Upper lobe of left lung (tissue), 6 donors: ENCODE measurements around the gene MLLT1. TPM values are rescaled to one million over a fixed set of nuclear protein-coding genes. Genes with fewer than 3 reads are reported as not detected.
A peak's percentile ranks its signal among the peaks of the same experiment; 100 is the strongest.

Source experiments
- ATAC-seq, 2 donors: fragments of 200-7000 bp; cut with Tn5 transposase; one replicate each; pipeline ENCODE4 v1.9.1; 2022; ENCODE audit warnings: mild to moderate bottlenecking in 2 of 2, moderate library complexity in 2 of 2; ENCODE audit not compliant: low FRiP score in 2 of 2
- DNase-seq, 2 donors: peaks; one replicate each; pipeline ENCODE4 v3.0.0-alpha.2; 2019 to 2020
- H3K27ac ChIP-seq, 4 donors: fragments of 200-600 bp; sonication (generic); one replicate each; pipeline ENCODE4 v1.5.1; 2016 to 2019
- H3K27me3 ChIP-seq, 4 donors: fragments of 200-600 bp; sonication (generic); one replicate each; pipeline ENCODE4 v1.5.1; 2017 to 2019
- H3K36me3 ChIP-seq, 4 donors: fragments of 200-600 bp; sonication (generic); one replicate each; pipeline ENCODE4 v1.5.1; 2016 to 2019
- H3K4me1 ChIP-seq, 4 donors: fragments of 200-600 bp; sonication (generic); one replicate each; pipeline ENCODE4 v1.5.1; 2018 to 2019
- H3K4me3 ChIP-seq, 4 donors: fragments of 200-600 bp; sonication (generic); one replicate each; pipeline ENCODE4 v1.5.1; 2017 to 2019; ENCODE audit warnings: mild to moderate bottlenecking in 2 of 4, moderate library complexity in 1 of 4
- H3K9me3 ChIP-seq, 4 donors: fragments of 200-600 bp; sonication (generic); one replicate each; pipeline ENCODE4 v1.5.1; 2018 to 2019
- CTCF ChIP-seq, 6 experiments: fragments of 450-650 bp in 4 of 6; fragments of 200-600 bp in 2 of 6; sonication (generic) in 2 of 6; IDR thresholded peaks; one replicate each; pipeline ENCODE4 v1.5.1; 2016 to 2019; ENCODE audit warnings: antibody characterized with exemption in 6 of 6
- EP300 ChIP-seq, 4 donors: sonication (generic); formaldehyde crosslinking; IDR thresholded peaks; one replicate each; pipeline ENCODE4 v1.5.1; 2017; ENCODE audit warnings: antibody characterized with exemption in 4 of 4, control low read depth in 2 of 4
- POLR2A ChIP-seq, 4 donors: fragments of 450-650 bp; IDR thresholded peaks; one replicate each; pipeline ENCODE4 v1.5.1; 2016 to 2017; ENCODE audit warnings: antibody characterized with exemption in 4 of 4, mild to moderate bottlenecking in 2 of 4
- POLR2AphosphoS5 ChIP-seq, 2 donors: sonication (generic); formaldehyde crosslinking; IDR thresholded peaks; one replicate each; pipeline ENCODE4 v1.5.1; 2017; ENCODE audit warnings: antibody characterized with exemption in 2 of 2
- WGBS, 2 donors: methylation state at CpG; one replicate each; pipeline ENCODE4 v1.1.5; 2017 to 2018; 5-methylcytosine and 5-hydroxymethylcytosine counted together
- small RNA-seq, 4 donors: library from RNA; depleted of rRNA; stranded (forward); fragments of <200 nt; gene quantifications; one replicate each; pipeline ENCODE3, GENCODE V24; 2016
- total RNA-seq, 6 donors: library from RNA; depleted of rRNA in 4 of 6; stranded (reverse); fragments of >200 nt in 4 of 6; gene quantifications; one replicate each; pipeline versions ENCODE4 v1.1.0 to v1.2.1, GENCODE V29; 2016 to 2021
- donor health status: DM: no; HTN: no; CAD: no; lungs with moderate emphysema.
- donor health status: DM: no; HTN: yes; CAD: no; lungs with severe emphysema.

Gene MLLT1
- total RNA-seq, 6 donors from 2014 or later, result 22.1 to 98.9 (median 49.3) TPM

- no peak overlapping the region for H3K4me3 ChIP-seq
- 100% methylated on average over 1 of the region's 1 CpG for WGBS, 2 donors
Observed at GRCh38 chr19:6167115-6167514, 112.7 kb downstream of the MLLT1 start.

GRCh38 chr19:6164906-6165531 is 114.8 kb downstream of the MLLT1 start:
- DNase-seq, result no peak
- TF ChIP-seq CTCF (IDR thresholded peaks at IDR 0.05) (no peak), POLR2A (IDR thresholded peaks at IDR 0.05) (no peak), EP300 (IDR thresholded peaks at IDR 0.05) (no peak), POLR2AphosphoS5 (IDR thresholded peaks at IDR 0.05) (no peak)
- WGBS, 2 donors, result 80 to 83% methylated on average over 5 of the region's 5 CpGs
- H3K9me3 ChIP-seq, result no peaks in the 10 kb centered on the region
- H3K27me3 ChIP-seq, result no peaks in the 10 kb centered on the region
- no peak overlapping the region for H3K4me3 ChIP-seq
- H3K4me1 ChIP-seq, result peaks cover 0 to 6% (median 0%) of the 10 kb centered on the region in 4 donors
- no peaks in the 10 kb centered on the region for H3K36me3 ChIP-seq
- no peak for ATAC-seq
- H3K27ac ChIP-seq, result no peak overlapping the region

More at GRCh38 chr19:6167115-6167514, 112.7 kb downstream of the MLLT1 start:
- Histone ChIP-seq H3K36me3 (no peaks in the 10 kb centered on the region), H3K27ac (no peak overlapping the region), H3K9me3 (no peaks in the 10 kb centered on the region), H3K4me1 (no peaks in the 10 kb centered on the region), H3K27me3 (no peaks in the 10 kb centered on the region)
- TF ChIP-seq POLR2A (IDR thresholded peaks at IDR 0.05) (no peak), EP300 (IDR thresholded peaks at IDR 0.05) (no peak), CTCF (IDR thresholded peaks at IDR 0.05) (no peak), POLR2AphosphoS5 (IDR thresholded peaks at IDR 0.05) (no peak)
- ATAC-seq (no peak), DNase-seq (no peak)

- no peak for TF ChIP-seq POLR2A (IDR thresholded peaks at IDR 0.05)
- TF ChIP-seq CTCF (IDR thresholded peaks at IDR 0.05), result no peak
- no peak for TF ChIP-seq POLR2AphosphoS5 (IDR thresholded peaks at IDR 0.05)
- TF ChIP-seq EP300 (IDR thresholded peaks at IDR 0.05), result no peak
- H3K4me3 ChIP-seq, result no peak overlapping the region
- H3K9me3 ChIP-seq, result no peaks in the 10 kb centered on the region
- peaks cover 0 to 6% (median 0%) of the 10 kb centered on the region in 4 donors for H3K4me1 ChIP-seq
- 27 to 31% methylated on average over 8 of the region's 8 CpGs for WGBS, 2 donors
- peak in 1 of 2 donors; percentile 50 for ATAC-seq
- H3K27me3 ChIP-seq, result no peaks in the 10 kb centered on the region
- H3K36me3 ChIP-seq, result no peaks in the 10 kb centered on the region
- DNase-seq, result peak in 1 of 2 donors; percentile 26
- H3K27ac ChIP-seq, result peak overlapping the region in 2 of 4 donors; percentile 1 to 40
Observed at GRCh38 chr19:6161271-6161850, 118.4 kb downstream of the MLLT1 start.

Small RNA genes within 50 kb of the gene (small RNA-seq; reads per million reads assigned to genes)
- 0 reads per million in 4 donors for gene AC011471.1

Other genes with a start within 250 kb of the MLLT1 start
- gene RFX2, start 169.5 kb downstream of the MLLT1 start, total RNA-seq, result 100 to 1,000 TPM in 1 of 6 donors, 10 to 100 TPM in 5; 14.3 to 111 (median 28.6) TPM
- gene ACSBG2, start 144.3 kb downstream of the MLLT1 start, total RNA-seq, result not detected
- gene ACER1, start 53.6 kb upstream of the MLLT1 start, total RNA-seq, result not detected
- 10 to 100 TPM; 46.1 to 93.2 (median 66.2) TPM for gene CLPP, start 81.6 kb upstream of the MLLT1 start, total RNA-seq
- 100 to 1,000 TPM in 1 of 6 donors, 10 to 100 TPM in 5; 58.5 to 105 (median 77.0) TPM for gene ALKBH7, start 92.8 kb upstream of the MLLT1 start, total RNA-seq
- 1 to 10 TPM in 5 of 6 donors, under 1 TPM in 1; 1.00 to 2.6 (median 1.5) TPM for gene PSPN, start 96.0 kb upstream of the MLLT1 start, total RNA-seq
- gene GTF2F1, start 113.2 kb upstream of the MLLT1 start, total RNA-seq, result 10 to 100 TPM; 40.3 to 76.6 (median 51.0) TPM
- 100 to 1,000 TPM; 115 to 198 (median 133) TPM for gene KHSRP, start 144.8 kb upstream of the MLLT1 start, total RNA-seq
- gene SLC25A41, start 153.8 kb upstream of the MLLT1 start, total RNA-seq, result under 1 TPM in 2 of 6 donors, not detected in 4; 0.24 to 0.49 TPM
- gene SLC25A23, start 179.8 kb upstream of the MLLT1 start, total RNA-seq, result 100 to 1,000 TPM in 1 of 6 donors, 10 to 100 TPM in 5; 29.3 to 133 (median 64.5) TPM
- gene CRB3, start 184.3 kb upstream of the MLLT1 start, total RNA-seq, result 100 to 1,000 TPM in 1 of 6 donors, 10 to 100 TPM in 5; 51.1 to 120 (median 74.1) TPM
- 10 to 100 TPM in 5 of 6 donors, 1 to 10 TPM in 1; 5.8 to 31.4 (median 12.6) TPM for gene DENND1C, start 201.8 kb upstream of the MLLT1 start, total RNA-seq
- 1 to 10 TPM in 2 of 6 donors, under 1 TPM in 3, not detected in 1; 0.54 to 1.5 (median 0.76) TPM for gene TUBB4A, start 222.3 kb upstream of the MLLT1 start, total RNA-seq